ENCODE results near the gene MICAL3. TPM values are rescaled to one million over a fixed set of nuclear protein-coding genes. Genes with fewer than 3 reads are reported as not detected.

The MICAL3 gene
- total and polyA plus RNA-seq, 9 donors, result 17.5 to 106 (median 81.3) TPM

DNA sequence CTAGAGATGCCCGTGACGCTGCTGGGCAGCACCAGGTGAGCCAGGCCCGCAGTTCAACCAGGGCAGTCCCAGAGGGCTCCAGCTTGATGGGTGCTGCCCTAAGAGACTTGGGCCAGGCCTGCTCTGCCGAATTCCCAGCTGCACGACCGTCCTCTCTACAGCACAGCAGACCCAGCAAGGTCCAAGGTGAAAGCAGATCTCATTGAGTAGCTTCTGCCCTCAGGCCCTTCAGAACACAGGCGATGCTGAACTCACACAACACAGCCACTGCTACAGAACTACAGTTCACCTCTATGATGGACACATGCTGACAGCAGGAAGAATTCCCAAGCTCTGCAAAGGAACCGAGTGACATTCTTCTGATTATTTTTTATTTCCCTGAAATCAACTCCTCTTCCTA, 81.6 kb downstream of the MICAL3 start:
- H3K4me1 ChIP-seq (ENCODE audit: insufficient read depth), result peaks cover 44% of the 10 kb centered on the region
- H3K9me3 ChIP-seq, result no peaks in the 10 kb centered on the region
- no peaks in the 10 kb centered on the region for H3K36me3 ChIP-seq
- no peak overlapping the region for H3K4me3 ChIP-seq
- 88 to 99% (median 90%) methylated on average over 8 of the region's 8 CpGs for WGBS, 3 donors
- H3K27me3 ChIP-seq, result no peaks in the 10 kb centered on the region
- intact Hi-C loops (cut with DNase I), result no loop called here
- no peak for DNase-seq
- H3K27ac ChIP-seq, result no peak overlapping the region
- no peak for TF ChIP-seq EP300 (IDR thresholded peaks at IDR 0.05)
- no peak for TF ChIP-seq CTCF (IDR thresholded peaks at IDR 0.05)
- no peak for TF ChIP-seq POLR2A (IDR thresholded peaks at IDR 0.05)

- TF ChIP-seq CTCF (IDR thresholded peaks at IDR 0.05) (no peak), EP300 (IDR thresholded peaks at IDR 0.05) (no peak), POLR2A (IDR thresholded peaks at IDR 0.05) (no peak)
- intact Hi-C loops (cut with DNase I), result no loop called here
- DNase-seq, result no peak
- Histone ChIP-seq H3K27me3 (no peaks in the 10 kb centered on the region), H3K36me3 (no peaks in the 10 kb centered on the region), H3K4me1 (ENCODE audit: insufficient read depth) (peaks cover 45% of the 10 kb centered on the region), H3K4me3 (no peak overlapping the region), H3K9me3 (no peaks in the 10 kb centered on the region), H3K27ac (no peak overlapping the region)
- WGBS, 3 donors, result 65 to 84% (median 72%) methylated on average over 18 of the region's 18 CpGs
These were observed 82.6 kb downstream of the MICAL3 start for GRCh38 chr22:17941471-17942406.

- TF ChIP-seq EP300 (IDR thresholded peaks at IDR 0.05) (no peak), POLR2A (IDR thresholded peaks at IDR 0.05) (no peak), CTCF (IDR thresholded peaks at IDR 0.05) (no peak)
- H3K4me1 ChIP-seq (ENCODE audit: insufficient read depth), result peaks cover 32% of the 10 kb centered on the region
- H3K9me3 ChIP-seq, result no peaks in the 10 kb centered on the region
- no peak overlapping the region for H3K27ac ChIP-seq
- no peaks in the 10 kb centered on the region for H3K36me3 ChIP-seq
- WGBS, 3 donors, result 96 to 100% (median 97%) methylated on average over 4 of the region's 4 CpGs
- no peak for DNase-seq
- H3K4me3 ChIP-seq, result no peak overlapping the region
- intact Hi-C loops (cut with DNase I), result no loop called here
- no peaks in the 10 kb centered on the region for H3K27me3 ChIP-seq
These were observed 84.8 kb downstream of the MICAL3 start for GRCh38 chr22:17939579-17939978.

GRCh38 chr22:17939011-17939410, 85.3 kb downstream of the MICAL3 start:
- Histone ChIP-seq H3K4me1 (ENCODE audit: insufficient read depth) (peaks cover 28% of the 10 kb centered on the region), H3K27ac (no peak overlapping the region), H3K27me3 (no peaks in the 10 kb centered on the region), H3K9me3 (no peaks in the 10 kb centered on the region), H3K4me3 (no peak overlapping the region), H3K36me3 (no peaks in the 10 kb centered on the region)
- intact Hi-C loops (cut with DNase I), result no loop called here
- 80 to 87% (median 85%) methylated on average over 3 of the region's 3 CpGs for WGBS, 3 donors
- DNase-seq, result no peak
- TF ChIP-seq CTCF (IDR thresholded peaks at IDR 0.05) (no peak), EP300 (IDR thresholded peaks at IDR 0.05) (no peak), POLR2A (IDR thresholded peaks at IDR 0.05) (no peak)
